OCI-LY7 (cell line): ENCODE results near the gene OR1F1. TPM values are rescaled to one million over a fixed set of nuclear protein-coding genes. Genes with fewer than 3 reads are reported as not detected.
"Not testable (repeated sequence)": the region's sequence is repeated elsewhere in the genome, so short reads cannot be mapped to it uniquely, and the experiment has no call there.

Experiments used
- BruUV-seq: library from RNA; stranded (reverse); fragments of 400-500 nt; replicated peaks from 2 replicates; lab custom pipeline; 2021; lab: Mats Ljungman, UMichigan
- CTCF ChIA-PET: fragments of 300-600 bp; sonication (Branson Sonifier 250); formaldehyde crosslinking; loops from one replicate; lab custom pipeline; 2022; ENCODE audit warnings: antibody characterized with exemption; ENCODE audit not compliant: unreplicated experiment; lab: Charles Lee
- POLR2A ChIA-PET: fragments of 300-600 bp; sonication (Branson Sonifier 250); formaldehyde crosslinking; loops from one replicate; lab custom pipeline; 2022; ENCODE audit warnings: antibody characterized with exemption; lab: Charles Lee
- DNase-seq: peaks from one replicate; pipeline ENCODE4 v3.0.0-alpha.2; 2015; ENCODE audit warnings: low spot score
- H2AFZ ChIP-seq: fragments of 200-600 bp; sonication (generic), shearing (Covaris generic); 2 replicates; pipeline ENCODE4 v1.6.1; 2014; ENCODE audit warnings: mild to moderate bottlenecking, antibody characterized with exemption, low read length, moderate library complexity
- H3K27ac ChIP-seq: fragments of 200-600 bp; sonication (generic); 2 replicates; pipeline ENCODE4 v1.5.1; 2014; ENCODE audit warnings: mixed run types, low read depth, mild to moderate bottlenecking, moderate library complexity, low read length, inconsistent platforms; ENCODE audit not compliant: poor library complexity, severe bottlenecking
- H3K36me3 ChIP-seq: fragments of 200-600 bp; sonication (generic); 2 replicates; pipeline ENCODE4 v1.6.1; 2014; ENCODE audit warnings: mild to moderate bottlenecking, antibody characterized with exemption, low read length, moderate library complexity, mixed read lengths; ENCODE audit not compliant: insufficient read depth
- H3K4me1 ChIP-seq: fragments of 200-600 bp; sonication (generic); 2 replicates; pipeline ENCODE4 v1.5.1; 2014; ENCODE audit warnings: mild to moderate bottlenecking, low read length; ENCODE audit not compliant: insufficient read depth, poor library complexity, severe bottlenecking
- H3K4me2 ChIP-seq: fragments of 200-600 bp; sonication (generic); 2 replicates; pipeline ENCODE4 v1.6.1; 2014; ENCODE audit warnings: mild to moderate bottlenecking, low read length
- H3K4me3 ChIP-seq: fragments of 200-600 bp; sonication (generic); 2 replicates; pipeline ENCODE4 v1.5.1; 2014; ENCODE audit warnings: mild to moderate bottlenecking, low read depth, low read length; ENCODE audit not compliant: poor library complexity, severe bottlenecking
- H3K79me2 ChIP-seq: fragments of 200-600 bp; sonication (generic); 2 replicates; pipeline ENCODE4 v1.6.1; 2016; ENCODE audit warnings: low read depth, mild to moderate bottlenecking, low read length, moderate library complexity, mixed read lengths; ENCODE audit not compliant: insufficient read depth
- H3K9me2 ChIP-seq: fragments of 200-600 bp; sonication (generic); 2 replicates; pipeline ENCODE4 v1.6.1; 2016; ENCODE audit warnings: mild to moderate bottlenecking, low read length, mixed read lengths; ENCODE audit not compliant: insufficient read depth
- H3K9me3 ChIP-seq: fragments of 200-600 bp; sonication (generic); 2 replicates; pipeline ENCODE4 v1.6.1; 2014; ENCODE audit warnings: mild to moderate bottlenecking, mixed run types, low read length, mixed read lengths
- H4K20me1 ChIP-seq: fragments of 200-600 bp; sonication (generic); 2 replicates; pipeline ENCODE4 v1.6.1; 2014; ENCODE audit warnings: mild to moderate bottlenecking, antibody characterized with exemption, low read length, moderate library complexity, mixed read lengths; ENCODE audit not compliant: insufficient read depth
- EZH2phosphoT487 ChIP-seq: fragments of 200-600 bp; sonication (generic); IDR thresholded peaks from 2 replicates; pipeline ENCODE4 v1.6.1; 2018; ENCODE audit warnings: low read depth, borderline replicate concordance, mild to moderate bottlenecking, mixed run types, antibody characterized with exemption, low read length, moderate library complexity, mixed read lengths
- intact Hi-C: fragments of 100-400 bp; cut with micrococcal nuclease; formaldehyde crosslinking; loops from one replicate; pipeline ENCODE4 v1.10.0; 2022; ENCODE audit not compliant: unreplicated experiment
- total RNA-seq, 2 experiments: library from RNA; depleted of rRNA in 1 of 2; stranded (reverse); fragments of >200 nt in 1 of 2; shearing (Covaris generic) in 1 of 2; gene quantifications; 2 replicates each; pipeline ENCODE4 v1.2.3, GENCODE V29; 2014 to 2022
- TF ChIP-seq, protein P1 (sequence below): fragments of 200-600 bp; sonication (generic); conservative IDR thresholded peaks from 2 replicates; pipeline ENCODE4 v1.5.1; 2014; ENCODE audit warnings: mild to moderate bottlenecking, antibody characterized with exemption, low read length, moderate library complexity, mixed read lengths

The OR1F1 gene
- total RNA-seq, 2 experiments from 2014 or later = not detected

DNA sequence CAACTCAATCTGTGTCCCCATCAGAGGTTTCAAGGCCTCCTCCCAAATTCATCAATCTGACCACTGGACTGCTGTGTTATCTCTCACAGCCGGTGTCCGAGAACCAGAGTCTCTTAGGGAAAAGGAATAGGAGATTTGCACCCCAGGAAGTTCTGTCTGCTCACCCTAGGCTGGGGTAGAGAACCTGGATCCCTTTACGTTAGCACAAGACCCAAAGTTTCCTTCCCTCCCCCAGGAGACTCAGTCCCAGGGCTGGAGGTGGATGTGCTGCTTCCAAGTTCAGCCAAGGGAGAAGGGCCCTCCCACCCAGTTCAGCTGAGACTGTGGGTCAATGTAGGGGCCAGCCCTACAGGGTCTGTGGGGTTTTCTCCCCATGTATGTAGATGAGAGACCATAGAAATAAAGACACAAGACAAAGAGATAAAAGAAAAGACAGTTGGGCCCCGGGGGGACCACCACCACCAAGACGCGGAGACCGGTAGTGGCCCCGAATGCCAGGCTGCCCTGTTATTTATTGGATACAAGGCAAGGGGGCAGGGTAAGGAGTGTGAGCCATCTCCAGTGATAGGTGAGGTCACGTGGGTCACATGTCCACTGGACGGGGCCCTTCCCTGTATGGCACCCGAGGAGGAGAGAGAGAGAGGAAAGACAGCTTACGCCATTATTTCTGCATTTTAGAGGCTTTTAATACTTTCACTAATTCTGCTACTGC lies 22.7 kb upstream of the OR1F1 start:
- POLR2A ChIA-PET = no interaction called here
- Histone ChIP-seq H3K79me2 (no peaks in the 10 kb centered on the region), H2AFZ (peak overlapping the region; percentile 97), H3K4me3 (peak overlapping the region; percentile 41), H3K9me3 (no peaks in the 10 kb centered on the region), H3K9me2 (no peaks in the 10 kb centered on the region), H3K36me3 (no peaks in the 10 kb centered on the region), H3K4me2 (peak overlapping the region; percentile 65), H3K4me1 (peaks cover 7% of the 10 kb centered on the region), H3K27ac (peak overlapping the region; percentile 23), H4K20me1 (no peaks in the 10 kb centered on the region)
- no peak for TF ChIP-seq EZH2phosphoT487
- TF ChIP-seq, protein P1, sequence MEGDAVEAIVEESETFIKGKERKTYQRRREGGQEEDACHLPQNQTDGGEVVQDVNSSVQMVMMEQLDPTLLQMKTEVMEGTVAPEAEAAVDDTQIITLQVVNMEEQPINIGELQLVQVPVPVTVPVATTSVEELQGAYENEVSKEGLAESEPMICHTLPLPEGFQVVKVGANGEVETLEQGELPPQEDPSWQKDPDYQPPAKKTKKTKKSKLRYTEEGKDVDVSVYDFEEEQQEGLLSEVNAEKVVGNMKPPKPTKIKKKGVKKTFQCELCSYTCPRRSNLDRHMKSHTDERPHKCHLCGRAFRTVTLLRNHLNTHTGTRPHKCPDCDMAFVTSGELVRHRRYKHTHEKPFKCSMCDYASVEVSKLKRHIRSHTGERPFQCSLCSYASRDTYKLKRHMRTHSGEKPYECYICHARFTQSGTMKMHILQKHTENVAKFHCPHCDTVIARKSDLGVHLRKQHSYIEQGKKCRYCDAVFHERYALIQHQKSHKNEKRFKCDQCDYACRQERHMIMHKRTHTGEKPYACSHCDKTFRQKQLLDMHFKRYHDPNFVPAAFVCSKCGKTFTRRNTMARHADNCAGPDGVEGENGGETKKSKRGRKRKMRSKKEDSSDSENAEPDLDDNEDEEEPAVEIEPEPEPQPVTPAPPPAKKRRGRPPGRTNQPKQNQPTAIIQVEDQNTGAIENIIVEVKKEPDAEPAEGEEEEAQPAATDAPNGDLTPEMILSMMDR = no peak
- no TSS peak for BruUV-seq
- intact Hi-C loops = no loop called here
- no peak for DNase-seq
- CTCF ChIA-PET = no interaction called here

DNA sequence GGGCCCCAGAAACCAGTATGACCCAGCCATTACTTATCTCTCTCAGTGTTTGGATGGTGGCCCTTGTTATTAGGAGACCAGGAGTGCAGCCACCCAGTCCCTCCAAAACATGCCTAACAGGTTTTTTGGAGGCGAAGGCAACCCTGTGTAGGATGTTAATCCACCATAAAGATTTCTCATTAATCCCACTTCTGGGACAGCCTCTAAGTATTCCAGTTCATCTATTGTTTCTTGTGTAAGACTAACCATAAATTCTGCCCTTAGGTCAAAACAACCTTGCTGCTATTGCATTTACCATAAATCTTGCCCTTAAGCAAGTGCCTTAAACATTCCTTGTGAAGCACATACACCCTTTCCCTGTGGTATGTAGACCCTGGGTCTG lies 21.5 kb upstream of the OR1F1 start:
- H3K9me3 ChIP-seq = no peaks in the 10 kb centered on the region
- no peaks in the 10 kb centered on the region for H4K20me1 ChIP-seq
- ChIA-PET POLR2A (no interaction called here), CTCF (no interaction called here)
- peaks cover 7% of the 10 kb centered on the region for H3K4me1 ChIP-seq
- no peak overlapping the region for H3K4me3 ChIP-seq
- H2AFZ ChIP-seq = no peak overlapping the region
- no peaks in the 10 kb centered on the region for H3K36me3 ChIP-seq
- no peak overlapping the region for H3K4me2 ChIP-seq
- no peak for TF ChIP-seq EZH2phosphoT487
- TF ChIP-seq, protein P1 = no peak
- DNase-seq = no peak
- no peaks in the 10 kb centered on the region for H3K9me2 ChIP-seq
- no peak overlapping the region for H3K27ac ChIP-seq
- intact Hi-C loops = loop anchor here (1.0 to 2.0 kb wide), 2 partner anchors 14 to 108 kb away; no protein-coding TSS in a partner anchor
- BruUV-seq = no TSS peak
- H3K79me2 ChIP-seq = no peaks in the 10 kb centered on the region

DNA sequence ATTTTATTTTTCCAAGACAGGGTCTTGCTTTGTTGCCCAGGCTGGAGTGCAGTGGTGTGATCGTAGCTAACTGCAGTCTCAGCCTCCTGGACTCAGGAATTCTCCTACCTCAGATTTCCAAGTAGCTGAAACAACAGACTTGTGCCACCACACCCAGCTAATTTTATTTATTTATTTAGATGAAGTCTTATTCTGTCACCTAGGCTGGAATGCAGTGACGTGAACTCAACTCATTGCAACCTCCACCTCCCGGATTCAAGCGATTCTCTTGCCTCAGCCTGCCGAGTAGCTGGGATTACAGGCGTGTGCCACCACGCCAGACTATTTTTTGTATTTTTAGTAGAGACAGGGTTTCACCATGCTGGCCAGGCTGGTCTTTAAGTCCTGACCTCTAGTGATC lies 19.3 kb upstream of the OR1F1 start:
- H4K20me1 ChIP-seq, H3K36me3 ChIP-seq, H3K4me2 ChIP-seq, H3K27ac ChIP-seq, H3K4me3 ChIP-seq, H3K9me2 ChIP-seq, H3K79me2 ChIP-seq, H2AFZ ChIP-seq, DNase-seq, intact Hi-C loops, H3K9me3 ChIP-seq, BruUV-seq, CTCF ChIA-PET: not testable (repeated sequence)
- POLR2A ChIA-PET = interaction anchor here (0.8 kb wide), 1 partner anchor 412 kb away, joined by 3 read pairs; no protein-coding TSS in a partner anchor
- peaks cover 11% of the 10 kb centered on the region for H3K4me1 ChIP-seq
